Dedifferentiated amniotic fluid mesenchymal stem cell (primary cell): ENCODE results near the gene PTPRM.

Experiments used
- DNase-seq: peaks from one replicate; pipeline ENCODE4 v3.0.0-alpha.2; 2016; ENCODE audit errors: extremely low spot score

PTPRM gene

GRCh38 chr18:7566567-7567473 is at the start of gene PTPRM:
TSS of gene PTPRM (plus strand) at chr18:7567316. CDS start at chr18:7567819, 503 bp downstream.
- peak; percentile 76 for DNase-seq

GRCh38 chr18:7517852-7518251 is 49.3 kb upstream of the PTPRM start:
- no peak for DNase-seq

- DNase-seq, result no peak
These were observed 46.8 kb upstream of the PTPRM start for GRCh38 chr18:7520200-7520785.

- DNase-seq, result no peak
These were observed 45.8 kb upstream of the PTPRM start for GRCh38 chr18:7521226-7521856.

- DNase-seq, result no peak
These were observed 43.3 kb upstream of the PTPRM start for GRCh38 chr18:7523772-7524171.

GRCh38 chr18:7524786-7525185 is 42.3 kb upstream of the PTPRM start:
- DNase-seq, result no peak

- no peak for DNase-seq
These were observed 34.2 kb upstream of the PTPRM start for GRCh38 chr18:7532942-7533341.

GRCh38 chr18:7535436-7536205 is 31.5 kb upstream of the PTPRM start:
- no peak for DNase-seq

- no peak for DNase-seq
These were observed 30.0 kb upstream of the PTPRM start for GRCh38 chr18:7537145-7537544.

GRCh38 chr18:7541835-7542234 is 25.3 kb upstream of the PTPRM start:
- DNase-seq, result no peak

- no peak for DNase-seq
These were observed 22.4 kb upstream of the PTPRM start for GRCh38 chr18:7544686-7545085.

- DNase-seq, result no peak
These were observed 21.4 kb upstream of the PTPRM start for GRCh38 chr18:7545734-7546133.

GRCh38 chr18:7548221-7548620 is 18.9 kb upstream of the PTPRM start:
- DNase-seq, result no peak

GRCh38 chr18:7548721-7549120 is 18.4 kb upstream of the PTPRM start:
- DNase-seq, result no peak

- no peak for DNase-seq
These were observed 9.1 kb upstream of the PTPRM start for GRCh38 chr18:7557973-7558372.

GRCh38 chr18:7558769-7559168 is 8.3 kb upstream of the PTPRM start:
- no peak for DNase-seq

GRCh38 chr18:7559709-7560319 is 7.3 kb upstream of the PTPRM start:
- no peak for DNase-seq

- no peak for DNase-seq
These were observed 5.1 kb upstream of the PTPRM start for GRCh38 chr18:7561909-7562460.

GRCh38 chr18:7562491-7562890 is 4.6 kb upstream of the PTPRM start:
- DNase-seq, result no peak

GRCh38 chr18:7565677-7566076 is 1.4 kb upstream of the PTPRM start:
- no peak for DNase-seq

GRCh38 chr18:7566244-7566566 is 911 bp upstream of the PTPRM start:
- DNase-seq, result no peak
